HEK293 (cell line): ENCODE data around the gene VGLL3.
A peak's percentile ranks its signal among the peaks of the same experiment; 100 is the strongest.

ENCODE experiments used
- KLF10 ChIP-seq: fragments of 450-650 bp; IDR thresholded peaks from 2 replicates; pipeline ENCODE4 v1.5.1; 2018; ENCODE audit warnings: missing biosample characterization, mild to moderate bottlenecking, missing genetic modification characterization
- KLF16 ChIP-seq: fragments of 450-650 bp; formaldehyde crosslinking; IDR thresholded peaks from 2 replicates; pipeline ENCODE4 v1.5.1; 2017; ENCODE audit warnings: missing biosample characterization, missing genetic modification characterization
- KLF9 ChIP-seq: fragments of 450-650 bp; formaldehyde crosslinking; IDR thresholded peaks from 2 replicates; pipeline ENCODE4 v1.5.1; 2016; ENCODE audit warnings: missing biosample characterization, missing genetic modification characterization, low read depth
- OSR2 ChIP-seq: fragments of 450-650 bp; formaldehyde crosslinking; IDR thresholded peaks from 2 replicates; pipeline ENCODE4 v1.5.1; 2016; ENCODE audit warnings: missing biosample characterization, missing genetic modification characterization
- PRDM1 ChIP-seq: fragments of 450-650 bp; formaldehyde crosslinking; IDR thresholded peaks from 2 replicates; pipeline ENCODE4; 2016; ENCODE audit warnings: missing biosample characterization, missing genetic modification characterization
- SCRT1 ChIP-seq: fragments of 450-650 bp; formaldehyde crosslinking; IDR thresholded peaks from 2 replicates; pipeline ENCODE4 v1.5.1; 2016; ENCODE audit warnings: missing biosample characterization, missing genetic modification characterization, borderline replicate concordance
- SCRT2 ChIP-seq: fragments of 450-650 bp; formaldehyde crosslinking; IDR thresholded peaks from 2 replicates; pipeline ENCODE4 v1.5.1; 2016; ENCODE audit warnings: missing biosample characterization, missing genetic modification characterization
- SETDB1 ChIP-seq: IDR thresholded peaks from one replicate; pipeline ENCODE4 v1.6.1; 2017; ENCODE audit warnings: mild to moderate bottlenecking, low read length, moderate library complexity, mixed read lengths; ENCODE audit not compliant: insufficient read length
- TRIM28 ChIP-seq: IDR thresholded peaks from 2 replicates; pipeline ENCODE4 v1.6.1; 2011; ENCODE audit warnings: low read length, control low read depth, borderline replicate concordance
- ZNF138 ChIP-seq: fragments of 450-650 bp; formaldehyde crosslinking; IDR thresholded peaks from 2 replicates; pipeline ENCODE4 v1.5.1; 2016; ENCODE audit warnings: missing biosample characterization, missing genetic modification characterization, borderline replicate concordance
- ZNF19 ChIP-seq: fragments of 450-650 bp; formaldehyde crosslinking; IDR thresholded peaks from 2 replicates; pipeline ENCODE4; 2016; ENCODE audit warnings: missing biosample characterization, missing genetic modification characterization, low read depth
- ZNF239 ChIP-seq: fragments of 450-650 bp; formaldehyde crosslinking; IDR thresholded peaks from 2 replicates; pipeline ENCODE4 v1.5.1; 2016; ENCODE audit warnings: missing biosample characterization, missing genetic modification characterization
- ZNF248 ChIP-seq: fragments of 450-650 bp; formaldehyde crosslinking; IDR thresholded peaks from 2 replicates; pipeline ENCODE4 v1.5.1; 2017; ENCODE audit warnings: missing biosample characterization, missing genetic modification characterization
- ZNF311 ChIP-seq: fragments of 450-650 bp; formaldehyde crosslinking; IDR thresholded peaks from 2 replicates; pipeline ENCODE4 v1.5.1; 2017; ENCODE audit warnings: missing biosample characterization, missing genetic modification characterization, borderline replicate concordance
- ZNF404 ChIP-seq: fragments of 450-650 bp; formaldehyde crosslinking; IDR thresholded peaks from 2 replicates; pipeline ENCODE4 v1.5.1; 2017; ENCODE audit warnings: missing biosample characterization, missing genetic modification characterization
- ZNF416 ChIP-seq: fragments of 450-650 bp; formaldehyde crosslinking; IDR thresholded peaks from 2 replicates; pipeline ENCODE4 v1.5.1; 2016; ENCODE audit warnings: missing biosample characterization, missing genetic modification characterization
- ZNF423 ChIP-seq: fragments of 450-650 bp; formaldehyde crosslinking; IDR thresholded peaks from 2 replicates; pipeline ENCODE4 v1.5.1; 2016; ENCODE audit warnings: missing biosample characterization, missing genetic modification characterization
- ZNF510 ChIP-seq: fragments of 450-650 bp; formaldehyde crosslinking; IDR thresholded peaks from 2 replicates; pipeline ENCODE4 v1.5.1; 2018; ENCODE audit warnings: mild to moderate bottlenecking, missing genetic modification characterization, missing biosample characterization; ENCODE audit not compliant: insufficient replicate concordance
- ZNF530 ChIP-seq: fragments of 450-650 bp; formaldehyde crosslinking; IDR thresholded peaks from 2 replicates; pipeline ENCODE4 v1.5.1; 2016; ENCODE audit warnings: low read depth, missing biosample characterization, missing genetic modification characterization
- ZNF548 ChIP-seq: fragments of 450-650 bp; formaldehyde crosslinking; IDR thresholded peaks from 2 replicates; pipeline ENCODE4 v1.5.1; 2016; ENCODE audit warnings: missing biosample characterization, missing genetic modification characterization
- ZNF677 ChIP-seq: fragments of 450-650 bp; IDR thresholded peaks from 2 replicates; pipeline ENCODE4 v1.5.0; 2018; ENCODE audit warnings: missing biosample characterization, mild to moderate bottlenecking, missing genetic modification characterization, moderate library complexity
- ZNF776 ChIP-seq: fragments of 450-650 bp; formaldehyde crosslinking; IDR thresholded peaks from 2 replicates; pipeline ENCODE4 v1.5.0; 2017; ENCODE audit warnings: missing biosample characterization, missing genetic modification characterization, borderline replicate concordance
- ZNF792 ChIP-seq: fragments of 450-650 bp; formaldehyde crosslinking; IDR thresholded peaks from 2 replicates; pipeline ENCODE4 v1.5.1; 2016; ENCODE audit warnings: missing biosample characterization, missing genetic modification characterization
- TF ChIP-seq, protein P1 (sequence below): fragments of 450-650 bp; formaldehyde crosslinking; IDR thresholded peaks from 2 replicates; pipeline ENCODE4 v1.5.1; 2016; ENCODE audit warnings: missing biosample characterization, missing genetic modification characterization
- TF ChIP-seq, protein P2 (sequence below): fragments of 450-650 bp; formaldehyde crosslinking; IDR thresholded peaks from 2 replicates; pipeline ENCODE4 v1.5.1; 2017; ENCODE audit warnings: missing biosample characterization, missing genetic modification characterization
- TF ChIP-seq, protein P3 (sequence below): fragments of 450-650 bp; formaldehyde crosslinking; conservative IDR thresholded peaks from 2 replicates; pipeline ENCODE4 v1.5.1; 2016; ENCODE audit warnings: low read depth, missing biosample characterization, missing genetic modification characterization
- TF ChIP-seq, protein P4 (sequence below): fragments of 450-650 bp; formaldehyde crosslinking; IDR thresholded peaks from 2 replicates; pipeline ENCODE4 v1.5.1; 2017; ENCODE audit warnings: missing biosample characterization, missing genetic modification characterization
- TF ChIP-seq, protein P5 (sequence below): fragments of 450-650 bp; formaldehyde crosslinking; IDR thresholded peaks from 2 replicates; pipeline ENCODE4 v1.5.1; 2016; ENCODE audit warnings: missing biosample characterization, missing genetic modification characterization
- TF ChIP-seq, protein P6 (sequence below): fragments of 450-650 bp; formaldehyde crosslinking; IDR thresholded peaks from 2 replicates; pipeline ENCODE4 v1.5.1; 2016; ENCODE audit warnings: missing biosample characterization, missing genetic modification characterization

VGLL3 gene

DNA sequence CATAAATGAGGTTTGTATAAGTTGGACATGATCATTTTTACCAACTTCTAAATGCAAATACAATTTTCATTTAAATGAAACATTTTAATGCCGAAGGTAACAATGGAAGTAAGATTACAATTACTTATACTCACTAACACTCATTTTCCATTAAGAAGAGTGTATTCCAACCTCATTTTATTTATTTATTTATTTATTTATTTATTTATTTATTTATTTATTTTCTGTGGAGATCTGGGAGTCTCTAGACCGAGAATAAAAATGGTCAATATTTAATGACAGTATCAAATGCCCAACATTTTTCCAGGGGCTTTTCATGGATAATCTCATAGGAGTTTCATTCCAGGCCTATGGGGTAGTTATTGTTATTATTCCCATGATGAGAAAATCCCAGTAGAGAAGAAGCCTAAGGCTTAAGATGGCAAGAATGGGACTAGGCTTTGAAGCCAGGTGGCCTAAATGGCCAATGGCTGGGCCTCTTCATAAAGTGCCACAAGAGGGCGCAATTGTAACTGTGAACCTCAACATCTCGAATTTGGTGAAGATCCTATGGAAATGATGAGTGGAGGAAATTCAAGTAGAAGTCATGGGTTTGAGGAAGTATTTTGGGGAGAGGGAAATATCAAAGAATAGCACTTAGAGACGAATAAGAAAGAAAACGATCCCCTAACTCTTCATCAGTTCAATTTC, 21.3 kb downstream of the VGLL3 start (continued):
- no peak for TF ChIP-seq ZNF239
- TF ChIP-seq, protein P1, sequence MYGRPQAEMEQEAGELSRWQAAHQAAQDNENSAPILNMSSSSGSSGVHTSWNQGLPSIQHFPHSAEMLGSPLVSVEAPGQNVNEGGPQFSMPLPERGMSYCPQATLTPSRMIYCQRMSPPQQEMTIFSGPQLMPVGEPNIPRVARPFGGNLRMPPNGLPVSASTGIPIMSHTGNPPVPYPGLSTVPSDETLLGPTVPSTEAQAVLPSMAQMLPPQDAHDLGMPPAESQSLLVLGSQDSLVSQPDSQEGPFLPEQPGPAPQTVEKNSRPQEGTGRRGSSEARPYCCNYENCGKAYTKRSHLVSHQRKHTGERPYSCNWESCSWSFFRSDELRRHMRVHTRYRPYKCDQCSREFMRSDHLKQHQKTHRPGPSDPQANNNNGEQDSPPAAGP = no peak
- TF ChIP-seq ZNF416 = no peak
- TF ChIP-seq SCRT2 (tag by site-specific recombination) = no peak
- TF ChIP-seq ZNF677 (tag by site-specific recombination) = no peak
- TF ChIP-seq ZNF138 (tag by site-specific recombination) = 0 out of 2 replicates have a peak, but pooled peaks have one; percentile 39
- no peak for TF ChIP-seq PRDM1 (tag by site-specific recombination)
- TF ChIP-seq ZNF423 (tag by site-specific recombination) = no peak
- TF ChIP-seq, protein P2, sequence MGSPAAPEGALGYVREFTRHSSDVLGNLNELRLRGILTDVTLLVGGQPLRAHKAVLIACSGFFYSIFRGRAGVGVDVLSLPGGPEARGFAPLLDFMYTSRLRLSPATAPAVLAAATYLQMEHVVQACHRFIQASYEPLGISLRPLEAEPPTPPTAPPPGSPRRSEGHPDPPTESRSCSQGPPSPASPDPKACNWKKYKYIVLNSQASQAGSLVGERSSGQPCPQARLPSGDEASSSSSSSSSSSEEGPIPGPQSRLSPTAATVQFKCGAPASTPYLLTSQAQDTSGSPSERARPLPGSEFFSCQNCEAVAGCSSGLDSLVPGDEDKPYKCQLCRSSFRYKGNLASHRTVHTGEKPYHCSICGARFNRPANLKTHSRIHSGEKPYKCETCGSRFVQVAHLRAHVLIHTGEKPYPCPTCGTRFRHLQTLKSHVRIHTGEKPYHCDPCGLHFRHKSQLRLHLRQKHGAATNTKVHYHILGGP = no peak
- TF ChIP-seq SETDB1 = no peak
- TF ChIP-seq ZNF776 (tag by site-specific recombination) = no peak
- TF ChIP-seq ZNF792 = no peak
- TF ChIP-seq ZNF530 (tag by site-specific recombination) = no peak
- TF ChIP-seq TRIM28 = no peak
- no peak for TF ChIP-seq KLF10
- TF ChIP-seq, protein P3, sequence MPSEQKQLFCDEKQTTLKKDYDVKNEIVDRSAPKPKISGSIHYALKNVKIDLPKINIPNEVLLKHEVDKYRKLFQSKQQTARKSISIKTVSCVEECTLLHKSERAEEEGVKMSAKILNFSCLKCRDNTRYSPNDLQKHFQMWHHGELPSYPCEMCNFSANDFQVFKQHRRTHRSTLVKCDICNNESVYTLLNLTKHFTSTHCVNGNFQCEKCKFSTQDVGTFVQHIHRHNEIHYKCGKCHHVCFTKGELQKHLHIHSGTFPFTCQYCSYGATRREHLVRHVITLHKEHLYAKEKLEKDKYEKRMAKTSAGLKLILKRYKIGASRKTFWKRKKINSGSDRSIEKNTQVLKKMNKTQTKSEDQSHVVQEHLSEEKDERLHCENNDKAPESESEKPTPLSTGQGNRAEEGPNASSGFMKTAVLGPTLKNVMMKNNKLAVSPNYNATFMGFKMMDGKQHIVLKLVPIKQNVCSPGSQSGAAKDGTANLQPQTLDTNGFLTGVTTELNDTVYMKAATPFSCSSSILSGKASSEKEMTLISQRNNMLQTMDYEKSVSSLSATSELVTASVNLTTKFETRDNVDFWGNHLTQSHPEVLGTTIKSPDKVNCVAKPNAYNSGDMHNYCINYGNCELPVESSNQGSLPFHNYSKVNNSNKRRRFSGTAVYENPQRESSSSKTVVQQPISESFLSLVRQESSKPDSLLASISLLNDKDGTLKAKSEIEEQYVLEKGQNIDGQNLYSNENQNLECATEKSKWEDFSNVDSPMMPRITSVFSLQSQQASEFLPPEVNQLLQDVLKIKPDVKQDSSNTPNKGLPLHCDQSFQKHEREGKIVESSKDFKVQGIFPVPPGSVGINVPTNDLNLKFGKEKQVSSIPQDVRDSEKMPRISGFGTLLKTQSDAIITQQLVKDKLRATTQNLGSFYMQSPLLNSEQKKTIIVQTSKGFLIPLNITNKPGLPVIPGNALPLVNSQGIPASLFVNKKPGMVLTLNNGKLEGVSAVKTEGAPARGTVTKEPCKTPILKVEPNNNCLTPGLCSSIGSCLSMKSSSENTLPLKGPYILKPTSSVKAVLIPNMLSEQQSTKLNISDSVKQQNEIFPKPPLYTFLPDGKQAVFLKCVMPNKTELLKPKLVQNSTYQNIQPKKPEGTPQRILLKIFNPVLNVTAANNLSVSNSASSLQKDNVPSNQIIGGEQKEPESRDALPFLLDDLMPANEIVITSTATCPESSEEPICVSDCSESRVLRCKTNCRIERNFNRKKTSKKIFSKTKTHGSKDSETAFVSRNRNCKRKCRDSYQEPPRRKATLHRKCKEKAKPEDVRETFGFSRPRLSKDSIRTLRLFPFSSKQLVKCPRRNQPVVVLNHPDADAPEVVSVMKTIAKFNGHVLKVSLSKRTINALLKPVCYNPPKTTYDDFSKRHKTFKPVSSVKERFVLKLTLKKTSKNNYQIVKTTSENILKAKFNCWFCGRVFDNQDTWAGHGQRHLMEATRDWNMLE (tag by site-specific recombination) = peak; percentile 77
- no peak for TF ChIP-seq ZNF248
- TF ChIP-seq ZNF19 (tag by site-specific recombination) = 0 out of 2 replicates have a peak, but pooled peaks have one; percentile 43
- TF ChIP-seq, protein P4, sequence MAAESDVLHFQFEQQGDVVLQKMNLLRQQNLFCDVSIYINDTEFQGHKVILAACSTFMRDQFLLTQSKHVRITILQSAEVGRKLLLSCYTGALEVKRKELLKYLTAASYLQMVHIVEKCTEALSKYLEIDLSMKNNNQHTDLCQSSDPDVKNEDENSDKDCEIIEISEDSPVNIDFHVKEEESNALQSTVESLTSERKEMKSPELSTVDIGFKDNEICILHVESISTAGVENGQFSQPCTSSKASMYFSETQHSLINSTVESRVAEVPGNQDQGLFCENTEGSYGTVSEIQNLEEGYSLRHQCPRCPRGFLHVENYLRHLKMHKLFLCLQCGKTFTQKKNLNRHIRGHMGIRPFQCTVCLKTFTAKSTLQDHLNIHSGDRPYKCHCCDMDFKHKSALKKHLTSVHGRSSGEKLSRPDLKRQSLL = no peak
- TF ChIP-seq, protein P5, sequence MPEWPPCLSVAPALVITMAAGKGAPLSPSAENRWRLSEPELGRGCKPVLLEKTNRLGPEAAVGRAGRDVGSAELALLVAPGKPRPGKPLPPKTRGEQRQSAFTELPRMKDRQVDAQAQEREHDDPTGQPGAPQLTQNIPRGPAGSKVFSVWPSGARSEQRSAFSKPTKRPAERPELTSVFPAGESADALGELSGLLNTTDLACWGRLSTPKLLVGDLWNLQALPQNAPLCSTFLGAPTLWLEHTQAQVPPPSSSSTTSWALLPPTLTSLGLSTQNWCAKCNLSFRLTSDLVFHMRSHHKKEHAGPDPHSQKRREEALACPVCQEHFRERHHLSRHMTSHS (tag by site-specific recombination) = no peak
- TF ChIP-seq ZNF548 (tag by site-specific recombination) = no peak
- TF ChIP-seq, protein P6, sequence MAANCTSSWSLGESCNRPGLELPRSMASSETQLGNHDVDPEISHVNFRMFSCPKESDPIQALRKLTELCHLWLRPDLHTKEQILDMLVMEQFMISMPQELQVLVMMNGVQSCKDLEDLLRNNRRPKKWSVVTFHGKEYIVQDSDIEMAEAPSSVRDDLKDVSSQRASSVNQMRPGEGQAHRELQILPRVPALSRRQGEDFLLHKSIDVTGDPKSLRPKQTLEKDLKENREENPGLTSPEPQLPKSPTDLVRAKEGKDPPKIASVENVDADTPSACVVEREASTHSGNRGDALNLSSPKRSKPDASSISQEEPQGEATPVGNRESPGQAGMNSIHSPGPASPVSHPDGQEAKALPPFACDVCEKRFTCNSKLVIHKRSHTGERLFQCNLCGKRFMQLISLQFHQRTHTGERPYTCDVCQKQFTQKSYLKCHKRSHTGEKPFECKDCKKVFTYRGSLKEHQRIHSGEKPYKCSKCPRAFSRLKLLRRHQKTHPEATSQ (tag by site-specific recombination) = no peak
- TF ChIP-seq ZNF404 (tag by site-specific recombination) = no peak
- TF ChIP-seq OSR2 (tag by site-specific recombination) = no peak
- no peak for TF ChIP-seq SCRT1
- TF ChIP-seq ZNF510 (tag by site-specific recombination) = peak; percentile 16
- no peak for TF ChIP-seq KLF9
- no peak for TF ChIP-seq ZNF311
- TF ChIP-seq KLF16 (tag by site-specific recombination) = no peak
